Hematopoietic multipotent progenitor cell treated with erythropoietin and hydrocortisone succinate and interleukin-3 and kit ligand, for 17 days (in vitro differentiated cells): ENCODE data around the gene TCEAL7.
"Not testable (repeated sequence)": the region's sequence is repeated elsewhere in the genome, so short reads cannot be mapped to it uniquely, and the experiment has no call there.

Experiments
- DNase-seq: peaks from one replicate; pipeline ENCODE4 v3.0.0-alpha.2; 2015; ENCODE audit warnings: low spot score

Gene TCEAL7

GRCh38 chrX:103329991-103330390, at the start of gene TCEAL7:
Gene TCEAL7, plus strand, starts transcription at chrX:103330239. Its CDS starts 1,165 bp downstream, at chrX:103331404.
- DNase-seq: no peak

- no peak for DNase-seq
Observed at GRCh38 chrX:103293118-103293517, 36.9 kb upstream of the TCEAL7 start.

GRCh38 chrX:103304705-103305104, 25.3 kb upstream of the TCEAL7 start:
- DNase-seq: no peak

- not testable (repeated sequence) for DNase-seq
Observed at GRCh38 chrX:103305666-103306065, 24.4 kb upstream of the TCEAL7 start.

GRCh38 chrX:103309860-103310554, 20.0 kb upstream of the TCEAL7 start:
- DNase-seq: no peak

GRCh38 chrX:103310555-103311398, 19.3 kb upstream of the TCEAL7 start, which contains the start of gene BEX2:
Gene BEX2, minus strand, starts transcription at chrX:103310990. Its CDS starts 1,014 bp downstream, at chrX:103309976.
- peak; percentile 5 for DNase-seq

- no peak for DNase-seq
Observed at GRCh38 chrX:103311399-103311780, 18.6 kb upstream of the TCEAL7 start.

- DNase-seq: no peak
Observed at GRCh38 chrX:103330681-103331288, 746 bp downstream of the TCEAL7 start.

GRCh38 chrX:103338663-103339062, 8.6 kb downstream of the TCEAL7 start:
- DNase-seq: no peak

GRCh38 chrX:103343105-103343504, 13.1 kb downstream of the TCEAL7 start:
- DNase-seq: peak; percentile 5

GRCh38 chrX:103344606-103345005, 14.6 kb downstream of the TCEAL7 start:
- DNase-seq: no peak

- DNase-seq: no peak
Observed at GRCh38 chrX:103347682-103348397, 17.8 kb downstream of the TCEAL7 start.

GRCh38 chrX:103356130-103356798, 26.2 kb downstream of the TCEAL7 start, which contains the start of gene TCEAL9:
Gene TCEAL9, plus strand, starts transcription at chrX:103356506. Its CDS starts 1,179 bp downstream, at chrX:103357685.
- no peak for DNase-seq

- no peak for DNase-seq
Observed at GRCh38 chrX:103356858-103357257, 26.8 kb downstream of the TCEAL7 start.

- no peak for DNase-seq
Observed at GRCh38 chrX:103357871-103358270, 27.8 kb downstream of the TCEAL7 start.

- DNase-seq: not testable (repeated sequence)
Observed at GRCh38 chrX:103359605-103360004, 29.6 kb downstream of the TCEAL7 start.

GRCh38 chrX:103360092-103360491, 30.1 kb downstream of the TCEAL7 start:
- DNase-seq: peak; percentile 3

GRCh38 chrX:103360916-103361315, 30.9 kb downstream of the TCEAL7 start:
- DNase-seq: no peak

GRCh38 chrX:103361798-103362197, 31.8 kb downstream of the TCEAL7 start:
- DNase-seq: no peak

- DNase-seq: no peak
Observed at GRCh38 chrX:103362474-103362873, 32.4 kb downstream of the TCEAL7 start.

GRCh38 chrX:103363046-103363445, 33.0 kb downstream of the TCEAL7 start:
- DNase-seq: no peak
